Epithelial cell of esophagus (primary cell): ENCODE data around the gene AKNA.

Source experiments
- DNase-seq: peaks from one replicate; pipeline ENCODE4 v3.0.0; 2010; ENCODE audit warnings: low read depth
- H3K4me3 ChIP-seq: 2 replicates; pipeline ENCODE4 v1.5.1; 2011; ENCODE audit warnings: mild to moderate bottlenecking, low read length, control low read depth
- TF ChIP-seq, protein P1 (sequence below): IDR thresholded peaks from 2 replicates; pipeline ENCODE4 v1.5.1; 2011; ENCODE audit warnings: low read depth, mild to moderate bottlenecking, low read length, control low read depth, inconsistent platforms; ENCODE audit not compliant: insufficient read depth; ENCODE audit errors: missing control alignments

The AKNA gene

DNA sequence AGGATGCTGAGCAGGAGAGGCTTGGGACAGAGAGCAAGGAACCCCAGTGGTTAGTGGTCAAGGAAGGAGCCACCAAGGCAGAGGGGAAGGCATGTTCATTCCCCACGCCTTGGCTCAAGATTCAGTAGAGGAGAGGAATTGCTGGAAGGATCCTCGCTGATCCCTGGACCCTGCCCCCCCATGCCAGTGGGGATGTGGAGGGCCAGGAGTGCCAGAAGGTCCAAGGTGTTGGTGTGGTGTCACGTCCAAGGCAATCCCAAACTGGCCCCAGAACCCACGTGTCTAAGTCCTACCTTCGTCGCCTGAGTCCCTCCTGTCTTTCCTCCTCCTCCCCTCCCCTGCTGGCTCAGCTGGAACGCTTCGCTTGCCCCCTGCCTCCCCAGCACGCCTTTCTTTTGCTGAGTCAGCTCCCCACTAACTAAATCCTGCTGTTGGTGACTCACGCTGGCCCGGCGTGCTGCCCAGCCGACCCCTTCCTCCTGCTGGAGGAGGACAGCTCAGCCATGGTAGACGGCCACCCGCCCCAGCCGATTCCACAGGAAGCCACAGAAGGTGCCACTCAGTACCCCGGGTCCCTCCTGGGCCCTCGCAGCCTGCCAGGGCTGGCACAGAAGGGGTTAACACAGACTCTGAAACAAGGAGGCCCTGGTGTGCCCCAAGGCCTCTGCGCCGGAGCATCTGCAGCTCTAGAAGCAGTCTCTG is 102.5 kb downstream of the AKNA start:
- TF ChIP-seq, protein P1, sequence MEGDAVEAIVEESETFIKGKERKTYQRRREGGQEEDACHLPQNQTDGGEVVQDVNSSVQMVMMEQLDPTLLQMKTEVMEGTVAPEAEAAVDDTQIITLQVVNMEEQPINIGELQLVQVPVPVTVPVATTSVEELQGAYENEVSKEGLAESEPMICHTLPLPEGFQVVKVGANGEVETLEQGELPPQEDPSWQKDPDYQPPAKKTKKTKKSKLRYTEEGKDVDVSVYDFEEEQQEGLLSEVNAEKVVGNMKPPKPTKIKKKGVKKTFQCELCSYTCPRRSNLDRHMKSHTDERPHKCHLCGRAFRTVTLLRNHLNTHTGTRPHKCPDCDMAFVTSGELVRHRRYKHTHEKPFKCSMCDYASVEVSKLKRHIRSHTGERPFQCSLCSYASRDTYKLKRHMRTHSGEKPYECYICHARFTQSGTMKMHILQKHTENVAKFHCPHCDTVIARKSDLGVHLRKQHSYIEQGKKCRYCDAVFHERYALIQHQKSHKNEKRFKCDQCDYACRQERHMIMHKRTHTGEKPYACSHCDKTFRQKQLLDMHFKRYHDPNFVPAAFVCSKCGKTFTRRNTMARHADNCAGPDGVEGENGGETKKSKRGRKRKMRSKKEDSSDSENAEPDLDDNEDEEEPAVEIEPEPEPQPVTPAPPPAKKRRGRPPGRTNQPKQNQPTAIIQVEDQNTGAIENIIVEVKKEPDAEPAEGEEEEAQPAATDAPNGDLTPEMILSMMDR: no peak
- no peak overlapping the region for H3K4me3 ChIP-seq
- peak; percentile 73 for DNase-seq

DNA sequence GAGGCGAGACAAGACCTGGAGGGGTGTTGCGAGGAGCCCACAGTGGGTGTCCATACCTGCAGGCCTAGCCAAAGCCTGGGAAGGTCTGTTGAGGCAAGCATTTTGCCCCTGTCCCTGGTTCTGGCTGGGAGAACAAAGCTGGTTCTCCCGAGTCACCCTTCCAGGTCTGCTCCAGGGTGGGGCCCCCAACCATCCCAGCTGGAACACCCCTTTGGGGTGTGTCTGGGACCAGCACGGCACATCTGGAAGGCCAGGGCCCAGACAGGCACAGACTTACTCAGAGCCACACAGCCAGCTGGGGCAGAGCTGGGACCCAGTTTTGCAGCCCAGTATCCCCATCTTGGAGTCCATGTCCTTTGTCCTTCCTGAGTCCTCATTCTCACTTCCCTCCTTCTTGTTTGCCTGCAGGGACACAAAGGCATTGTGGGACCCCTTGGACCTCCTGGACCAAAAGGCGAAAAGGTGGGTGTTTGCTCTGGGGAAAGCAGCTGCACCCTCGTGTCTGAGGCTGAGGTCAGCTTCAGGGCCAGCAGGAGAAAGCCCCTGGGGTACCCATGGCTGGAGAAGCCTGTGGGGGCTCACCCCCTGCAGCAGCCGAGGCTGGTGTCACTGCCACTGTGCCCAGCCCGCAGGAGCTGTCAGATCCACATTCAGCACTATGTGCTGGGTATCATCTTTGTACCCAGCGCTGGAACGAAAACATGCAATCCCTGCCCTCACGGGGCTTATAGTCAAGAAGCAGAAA is 103.3 kb downstream of the AKNA start:
- H3K4me3 ChIP-seq: no peak overlapping the region
- DNase-seq: peak; percentile 19
- TF ChIP-seq, protein P1: no peak
